Activated naive CD8-positive, alpha-beta T cell (primary cell): ENCODE measurements around the gene EIF5AL1.
"Not testable (repeated sequence)": the region's sequence is repeated elsewhere in the genome, so short reads cannot be mapped to it uniquely, and the experiment has no call there.

ENCODE experiments used
- H3K27ac Mint-ChIP-seq: one replicate; pipeline ENCODE4 v1.8.0; 2021; ENCODE audit warnings: mixed read lengths
- H3K27me3 Mint-ChIP-seq: one replicate; pipeline ENCODE4 v1.8.0; 2021; ENCODE audit warnings: mixed read lengths
- H3K36me3 Mint-ChIP-seq: one replicate; pipeline ENCODE4 v1.8.0; 2021; ENCODE audit warnings: mixed read lengths
- H3K4me1 Mint-ChIP-seq: one replicate; pipeline ENCODE4 v1.8.0; 2021; ENCODE audit warnings: low read depth, mixed read lengths
- H3K4me3 Mint-ChIP-seq: one replicate; pipeline ENCODE4 v1.8.0; 2021; ENCODE audit warnings: mild to moderate bottlenecking, mixed read lengths
- H3K9me3 Mint-ChIP-seq: one replicate; pipeline ENCODE4 v1.8.0; 2021; ENCODE audit warnings: low read depth, mixed read lengths

Gene EIF5AL1

DNA sequence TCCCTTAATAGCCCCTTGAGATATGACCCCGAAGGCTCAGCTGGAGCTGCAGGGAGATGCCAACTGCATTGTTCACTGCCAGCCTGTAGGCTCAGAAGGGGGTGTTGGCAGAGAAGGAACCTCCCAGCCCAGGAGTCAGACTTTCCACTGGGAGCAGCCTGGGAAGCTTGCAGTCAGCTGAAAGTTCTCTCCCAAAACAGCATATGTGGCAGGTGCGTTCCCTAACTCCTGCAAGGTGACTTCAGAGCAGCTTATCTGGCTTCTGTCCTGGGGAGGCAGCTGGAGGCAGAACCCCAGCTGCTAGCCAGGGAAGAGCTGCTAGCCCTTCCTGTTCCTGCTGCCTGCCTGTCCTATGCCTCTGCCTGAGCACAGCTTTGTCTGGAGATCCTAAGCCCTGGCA lies 39.8 kb downstream of the EIF5AL1 start:
- Mint-ChIP-seq H3K9me3 (no peaks in the 10 kb centered on the region), H3K4me1 (peaks cover 6% of the 10 kb centered on the region), H3K27me3 (no peaks in the 10 kb centered on the region), H3K27ac (no peak overlapping the region), H3K4me3 (no peak overlapping the region), H3K36me3 (no peaks in the 10 kb centered on the region)

DNA sequence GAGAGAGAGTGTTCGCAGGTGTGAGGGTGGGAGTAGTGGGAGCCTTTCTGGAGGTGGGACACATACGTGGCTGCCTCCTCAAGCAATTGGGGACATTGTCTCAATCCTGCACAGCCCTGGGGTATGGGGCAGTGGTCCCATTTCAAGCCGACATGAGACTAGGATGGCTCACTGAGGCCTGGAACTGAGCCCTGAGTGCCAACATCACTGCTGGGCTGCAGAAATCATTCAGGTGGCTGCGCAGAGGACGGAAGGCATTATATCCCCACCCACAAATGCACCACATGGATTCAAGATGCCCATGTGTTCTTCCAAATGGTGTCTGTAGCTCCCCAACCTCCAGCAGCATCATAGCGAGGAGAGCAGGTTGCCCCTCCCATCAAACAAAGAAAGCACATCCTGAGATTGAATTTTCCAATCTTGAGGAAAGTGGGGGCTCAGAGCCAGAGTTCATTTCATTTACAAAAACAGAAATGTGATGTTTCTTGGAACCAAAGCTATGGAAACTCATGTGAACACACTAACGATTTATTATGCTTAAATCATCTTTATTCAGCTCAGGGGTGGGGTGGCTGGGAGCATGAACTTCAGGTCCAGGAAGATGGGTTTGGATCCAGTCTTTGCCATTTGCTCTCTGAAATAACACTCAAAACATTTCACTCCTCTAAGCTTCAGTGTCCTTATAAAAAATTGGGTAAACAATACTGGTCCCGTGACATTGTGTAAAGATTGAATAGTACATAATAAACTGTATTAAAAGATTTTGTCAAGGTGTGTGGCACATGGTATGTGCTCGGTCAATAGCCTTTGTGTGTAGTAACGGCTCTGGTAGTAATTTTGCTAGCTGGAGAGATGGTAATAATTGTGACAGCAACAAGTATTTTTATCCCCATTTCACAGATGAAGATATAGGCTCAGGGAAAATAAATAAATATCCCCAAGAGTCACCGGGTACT lies 43.3 kb downstream of the EIF5AL1 start:
- Mint-ChIP-seq H3K27ac (no peak overlapping the region), H3K4me3 (no peak overlapping the region), H3K4me1 (no peaks in the 10 kb centered on the region), H3K9me3 (no peaks in the 10 kb centered on the region), H3K27me3 (no peaks in the 10 kb centered on the region), H3K36me3 (no peaks in the 10 kb centered on the region)

- H3K36me3 Mint-ChIP-seq, H3K27me3 Mint-ChIP-seq, H3K27ac Mint-ChIP-seq, H3K9me3 Mint-ChIP-seq, H3K4me1 Mint-ChIP-seq, H3K4me3 Mint-ChIP-seq: not testable (repeated sequence)
Observed at GRCh38 chr10:79556961-79557360, 44.6 kb downstream of the EIF5AL1 start.

GRCh38 chr10:79559726-79560125 lies 47.4 kb downstream of the EIF5AL1 start:
- H3K4me3 Mint-ChIP-seq, result no peak overlapping the region
- H3K4me1 Mint-ChIP-seq, result no peaks in the 10 kb centered on the region
- no peaks in the 10 kb centered on the region for H3K9me3 Mint-ChIP-seq

DNA sequence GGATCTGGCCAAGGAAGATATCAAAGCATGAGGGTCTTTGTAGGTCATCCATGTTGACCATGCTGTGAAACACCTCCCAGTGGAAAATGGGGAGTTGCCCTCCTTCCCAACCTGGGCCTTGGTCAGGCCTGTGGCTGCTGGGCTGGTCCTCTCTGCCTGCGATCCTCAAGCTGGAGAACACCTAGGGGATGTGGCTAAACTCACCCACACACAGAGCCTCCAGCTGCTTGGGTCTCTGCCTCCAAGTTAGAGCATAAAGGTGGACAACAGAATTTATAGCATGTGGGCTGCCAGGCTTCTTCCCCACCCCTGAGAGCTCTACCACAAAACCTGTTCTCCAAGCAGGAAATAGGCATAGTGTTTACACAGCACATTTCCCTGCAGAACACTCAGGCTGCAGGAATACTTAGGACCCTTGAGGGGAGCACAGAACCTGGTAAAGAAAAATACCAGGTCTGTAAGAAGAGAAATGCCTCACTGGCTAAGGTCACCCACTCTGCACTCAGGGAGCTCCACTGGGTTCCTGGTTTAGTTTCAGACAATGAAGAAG lies 47.9 kb downstream of the EIF5AL1 start, which contains the start of gene SFTPA2:
Gene SFTPA2 (minus strand): TSS at position 248 of the 550 bp plus-strand sequence. CDS start 924 bp downstream, outside the sequence.
- Mint-ChIP-seq H3K9me3 (no peaks in the 10 kb centered on the region), H3K27ac (no peak within 1 kb of the TSS), H3K36me3 (no peaks in the 10 kb centered on the region), H3K27me3 (peaks cover 10% of the 10 kb centered on the region), H3K4me3 (no peak within 1 kb of the TSS), H3K4me1 (no peaks in the 10 kb centered on the region)

More at GRCh38 chr10:79559726-79560125, 47.4 kb downstream of the EIF5AL1 start:
- peaks cover 10% of the 10 kb centered on the region for H3K27me3 Mint-ChIP-seq
- H3K27ac Mint-ChIP-seq, result no peak overlapping the region
- no peaks in the 10 kb centered on the region for H3K36me3 Mint-ChIP-seq

DNA sequence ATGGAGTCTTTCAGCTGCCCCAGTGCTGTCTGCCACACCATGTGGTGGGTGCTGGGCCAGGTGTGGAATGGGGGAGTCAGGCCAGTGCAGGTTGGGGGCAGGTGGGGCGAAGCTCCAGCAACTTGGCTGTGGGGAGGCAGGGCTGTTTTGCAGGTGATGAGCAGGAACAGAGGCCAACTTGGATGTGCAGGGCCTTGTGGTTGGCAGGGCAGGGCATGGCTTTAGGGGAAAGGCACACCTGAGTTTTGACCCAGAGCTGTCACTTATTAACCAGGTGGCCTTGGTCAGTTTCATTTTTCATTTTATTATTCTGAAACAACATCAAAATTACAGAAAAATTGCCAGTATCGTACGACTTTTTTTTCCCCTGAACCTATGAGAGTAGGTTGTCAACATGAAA lies 48.9 kb downstream of the EIF5AL1 start:
- no peaks in the 10 kb centered on the region for H3K9me3 Mint-ChIP-seq
- H3K36me3 Mint-ChIP-seq, result no peaks in the 10 kb centered on the region
- no peak overlapping the region for H3K27ac Mint-ChIP-seq
- peaks cover 10% of the 10 kb centered on the region for H3K27me3 Mint-ChIP-seq
- no peaks in the 10 kb centered on the region for H3K4me1 Mint-ChIP-seq
- H3K4me3 Mint-ChIP-seq, result no peak overlapping the region

DNA sequence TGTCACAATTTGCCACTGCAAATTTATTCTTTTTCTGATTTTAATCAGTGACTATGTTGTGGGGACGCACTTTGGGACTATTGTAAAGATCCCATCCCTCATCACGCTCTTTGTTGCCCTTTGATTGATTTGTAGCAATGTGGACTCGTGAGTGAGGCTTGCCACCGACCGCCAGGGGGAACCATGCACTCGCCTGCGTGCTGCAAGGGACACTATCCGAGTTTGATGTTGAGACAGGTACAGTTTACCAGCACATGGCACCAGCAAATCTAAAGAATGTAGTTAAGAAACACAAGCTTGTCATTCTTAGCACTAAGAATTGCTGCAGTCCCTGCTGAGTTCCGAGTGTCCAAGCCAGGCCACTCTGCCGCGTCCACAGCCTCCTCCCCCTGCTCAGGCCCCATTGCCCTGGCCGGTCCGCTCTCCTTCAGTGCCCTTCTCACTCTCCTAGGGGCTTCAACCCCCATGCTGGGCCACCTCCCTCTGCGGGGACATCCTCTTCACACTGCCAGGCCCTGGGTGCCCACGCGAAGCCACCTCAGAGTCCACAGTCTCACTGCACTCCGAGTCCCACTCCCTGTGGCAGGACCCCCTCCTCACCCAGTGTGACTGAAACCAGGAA lies 49.9 kb downstream of the EIF5AL1 start:
- H3K4me3 Mint-ChIP-seq, result no peak overlapping the region
- H3K9me3 Mint-ChIP-seq, result no peaks in the 10 kb centered on the region
- H3K27me3 Mint-ChIP-seq, result peaks cover 15% of the 10 kb centered on the region
- H3K27ac Mint-ChIP-seq, result no peak overlapping the region
- no peaks in the 10 kb centered on the region for H3K4me1 Mint-ChIP-seq
- no peaks in the 10 kb centered on the region for H3K36me3 Mint-ChIP-seq

GRCh38 chr10:79563426-79563825 lies 51.1 kb downstream of the EIF5AL1 start:
- no peaks in the 10 kb centered on the region for H3K9me3 Mint-ChIP-seq
- H3K4me3 Mint-ChIP-seq, result no peak overlapping the region
- H3K27ac Mint-ChIP-seq, result no peak overlapping the region
- peaks cover 20% of the 10 kb centered on the region for H3K27me3 Mint-ChIP-seq
- H3K4me1 Mint-ChIP-seq, result no peaks in the 10 kb centered on the region
- H3K36me3 Mint-ChIP-seq, result no peaks in the 10 kb centered on the region
